Prostate gland (tissue), 2 donors: ENCODE data around the gene SCAMP1.

ENCODE experiments used
- POLR2A ChIP-seq: fragments of 450-650 bp; IDR thresholded peaks from one replicate; pipeline ENCODE4 v1.6.1; 2016; ENCODE audit warnings: antibody characterized with exemption, mild to moderate bottlenecking
- TF ChIP-seq, protein P1 (sequence below), 4 experiments: fragments of 200-600 bp in 2 of 4; fragments of 450-650 bp in 2 of 4; sonication (generic) in 2 of 4; IDR thresholded peaks; 1 replicate in 3 of 4; 2 replicates in 1 of 4; pipeline ENCODE4 v1.5.1; 2016 to 2019; ENCODE audit warnings: antibody characterized with exemption in 4 of 4, mild to moderate bottlenecking in 2 of 4, moderate library complexity in 2 of 4

DNA sequence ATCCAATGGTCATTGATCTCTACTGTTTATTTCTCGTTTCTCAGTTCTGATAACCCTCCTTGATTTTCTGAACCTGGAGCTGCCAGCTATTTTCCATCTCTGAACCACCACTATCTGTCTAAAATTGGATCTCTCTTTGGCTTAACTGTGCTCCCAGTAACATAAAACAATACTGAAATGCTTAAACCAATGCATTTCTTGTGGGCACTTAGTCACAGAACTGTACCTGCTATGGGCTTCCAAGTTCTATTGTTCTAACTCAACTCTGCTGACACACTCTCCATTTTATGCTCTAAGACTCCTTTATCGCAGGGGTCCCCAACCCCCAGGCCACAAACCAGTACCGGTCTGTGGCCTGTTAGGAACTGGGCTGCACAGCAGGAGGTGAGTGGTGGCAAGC lies 167.5 kb downstream of the SCAMP1 start:
- TF ChIP-seq, protein P1, sequence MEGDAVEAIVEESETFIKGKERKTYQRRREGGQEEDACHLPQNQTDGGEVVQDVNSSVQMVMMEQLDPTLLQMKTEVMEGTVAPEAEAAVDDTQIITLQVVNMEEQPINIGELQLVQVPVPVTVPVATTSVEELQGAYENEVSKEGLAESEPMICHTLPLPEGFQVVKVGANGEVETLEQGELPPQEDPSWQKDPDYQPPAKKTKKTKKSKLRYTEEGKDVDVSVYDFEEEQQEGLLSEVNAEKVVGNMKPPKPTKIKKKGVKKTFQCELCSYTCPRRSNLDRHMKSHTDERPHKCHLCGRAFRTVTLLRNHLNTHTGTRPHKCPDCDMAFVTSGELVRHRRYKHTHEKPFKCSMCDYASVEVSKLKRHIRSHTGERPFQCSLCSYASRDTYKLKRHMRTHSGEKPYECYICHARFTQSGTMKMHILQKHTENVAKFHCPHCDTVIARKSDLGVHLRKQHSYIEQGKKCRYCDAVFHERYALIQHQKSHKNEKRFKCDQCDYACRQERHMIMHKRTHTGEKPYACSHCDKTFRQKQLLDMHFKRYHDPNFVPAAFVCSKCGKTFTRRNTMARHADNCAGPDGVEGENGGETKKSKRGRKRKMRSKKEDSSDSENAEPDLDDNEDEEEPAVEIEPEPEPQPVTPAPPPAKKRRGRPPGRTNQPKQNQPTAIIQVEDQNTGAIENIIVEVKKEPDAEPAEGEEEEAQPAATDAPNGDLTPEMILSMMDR (IDR thresholded peaks at IDR 0.05): no peak
- no peak for TF ChIP-seq POLR2A
